ENCODE data around the gene ABLIM2. TPM values are rescaled to one million over a fixed set of nuclear protein-coding genes. Genes with fewer than 3 reads are reported as not detected.

ABLIM2 gene
- total and polyA plus RNA-seq, 2 of the 4 experiments (the other 2 are of a cell fraction), result under 0.01 to 0.10 TPM

GRCh38 chr4:8010618-8011017, 148.0 kb downstream of the ABLIM2 start:
- POLR2A ChIA-PET (ENCODE audit: unreplicated experiment), result no interaction called here
- peak; percentile 72 for ATAC-seq (ENCODE audit: low read depth)
- BruUV-seq (replicated peaks), result no TSS peak
- no peaks in the 10 kb centered on the region for H3K4me1 ChIP-seq (ENCODE audit: control insufficient read depth, insufficient read depth, low read length)
- no peaks in the 10 kb centered on the region for H3K9me1 ChIP-seq (ENCODE audit: insufficient read depth, low read length)
- H4K91ac ChIP-seq (ENCODE audit: insufficient read depth, low read depth, low read length), result no peak overlapping the region
- no peak overlapping the region for H3K18ac ChIP-seq (ENCODE audit: low read depth, low read length)
- no peak overlapping the region for H3K23ac ChIP-seq (ENCODE audit: low read depth, low read length)
- intact Hi-C loops (cut with micrococcal nuclease), result no loop called here
- H2AK5ac ChIP-seq (ENCODE audit: low read depth, low read length), result no peak overlapping the region
- in situ Hi-C loops (cut with MboI; ENCODE audit: low sequenced_read_pairs), result no loop called here
- no peak for TF ChIP-seq RAD21 (IDR thresholded peaks at IDR 0.05; ENCODE audit: low read length)
- TF ChIP-seq CTCF (conservative IDR thresholded peaks at IDR 0.05; ENCODE audit: low read depth, low read length), result no peak
- no peak for TF ChIP-seq MAFK (IDR thresholded peaks at IDR 0.05; ENCODE audit: low read depth, low read length)
- no peak for TF ChIP-seq SMC3 (IDR thresholded peaks at IDR 0.05; ENCODE audit: low read depth, low read length)
- no peak for TF ChIP-seq FOS (IDR thresholded peaks at IDR 0.05; ENCODE audit: low read depth, low read length)
- no peak for TF ChIP-seq RCOR1 (IDR thresholded peaks at IDR 0.05; ENCODE audit: insufficient replicate concordance, low read length)
- no peak for TF ChIP-seq USF2 (IDR thresholded peaks at IDR 0.05; ENCODE audit: low read depth, low read length)
- TF ChIP-seq BHLHE40 (IDR thresholded peaks at IDR 0.05; ENCODE audit: low read depth, low read length), result no peak
- H3K9me3 ChIP-seq (ENCODE audit: control insufficient read depth, insufficient read depth, low read length), result no peaks in the 10 kb centered on the region
- H3K4ac ChIP-seq (ENCODE audit: low read depth, low read length), result no peak overlapping the region
- H2BK120ac ChIP-seq (ENCODE audit: low read depth, low read length), result no peak overlapping the region
- H3K4me2 ChIP-seq (ENCODE audit: low read depth, low read length), result no peak overlapping the region; the same call in 1 of the 2 replicates
- no peak overlapping the region for H3K27ac ChIP-seq (ENCODE audit: insufficient read depth, low read length)
- H3K9ac ChIP-seq (ENCODE audit: low read depth, low read length), result no peak overlapping the region
- WGBS, 2 experiments (ENCODE audit: extremely low coverage in 2 of 2, insufficient read length in 1 of 2), result 40% methylated on average over 1 of the region's 12 CpGs; no CpG with 5 or more reads in 1 of the 2 experiments
- peaks cover 3% of the 10 kb centered on the region; the same call in 1 of the 2 replicates for H4K20me1 ChIP-seq (ENCODE audit: insufficient read depth, low read length)
- CTCF ChIA-PET, result no interaction called here
- H2BK20ac ChIP-seq (ENCODE audit: low read depth, low read length), result no peak overlapping the region
- no peak overlapping the region for H2AFZ ChIP-seq (replicated peaks; ENCODE audit: low read length, poor library complexity)
- no peak overlapping the region for H2BK5ac ChIP-seq (ENCODE audit: low read depth, low read length, poor library complexity, severe bottlenecking)
- no peak overlapping the region for H4K5ac ChIP-seq (ENCODE audit: low read depth, low read length)
- peak; percentile 57 for DNase-seq
- dilution Hi-C loops (cut with HindIII; ENCODE audit: low sequenced_read_pairs, unreplicated experiment), result no loop called here
- no peak overlapping the region for H3K56ac ChIP-seq (ENCODE audit: extremely low read depth, insufficient read depth, low read length)
- H3K79me1 ChIP-seq (ENCODE audit: low read depth in 1 of 2, low read length in 2 of 2), result no peaks in the 10 kb centered on the region
- no peaks in the 10 kb centered on the region for H3K36me3 ChIP-seq (ENCODE audit: control insufficient read depth, insufficient read depth, low read length)
- H2BK15ac ChIP-seq (ENCODE audit: low read depth, low read length), result no peak overlapping the region
- H3K27me3 ChIP-seq (ENCODE audit: control insufficient read depth, insufficient read depth, low read length), result peaks cover 74% of the 10 kb centered on the region
- no peak overlapping the region for H3K4me3 ChIP-seq (ENCODE audit: insufficient read depth, low read depth, low read length)
- H4K8ac ChIP-seq (ENCODE audit: low read depth in 2 of 2, low read length in 2 of 2), result no peak overlapping the region
- H2AK9ac ChIP-seq (replicated peaks; ENCODE audit: low read depth, low read length, poor library complexity), result no peak overlapping the region
- no peak overlapping the region for H3K14ac ChIP-seq (replicated peaks; ENCODE audit: low read depth, low read length)
